ENCODE measurements around the gene ARMH3. TPM values are rescaled to one million over a fixed set of nuclear protein-coding genes. Genes with fewer than 3 reads are reported as not detected.

Gene ARMH3
- total RNA-seq, 4 donors from 2014 or later = 12.9 to 19.3 (median 16.2) TPM

- WGBS = 69% methylated on average over 3 of the region's 3 CpGs
- H3K27me3 ChIP-seq = no peaks in the 10 kb centered on the region
- intact Hi-C loops (cut with DNase I) = no loop called here
- no peaks in the 10 kb centered on the region for H3K36me3 ChIP-seq
- H3K9me3 ChIP-seq = no peaks in the 10 kb centered on the region
- no peak overlapping the region for H3K27ac ChIP-seq (replicated peaks in 1 of 4)
- no peak overlapping the region for H3K4me3 ChIP-seq
- no peak for DNase-seq (ENCODE audit: extremely low spot score)
- peaks cover 26 to 55% (median 52%) of the 10 kb centered on the region in 4 donors for H3K4me1 ChIP-seq
- TF ChIP-seq POLR2AphosphoS5 (IDR thresholded peaks at IDR 0.05) (no peak), POLR2A (IDR thresholded peaks at IDR 0.05; ENCODE audit: low read depth) (no peak), EP300 (IDR thresholded peaks at IDR 0.05) (no peak), CTCF (IDR thresholded peaks at IDR 0.05) (no peak)
These were observed 121.2 kb downstream of the ARMH3 start for GRCh38 chr10:101934686-101935305.

GRCh38 chr10:101933976-101934375 lies 122.0 kb downstream of the ARMH3 start:
- TF ChIP-seq POLR2A (IDR thresholded peaks at IDR 0.05; ENCODE audit: low read depth) (no peak), CTCF (IDR thresholded peaks at IDR 0.05) (no peak), EP300 (IDR thresholded peaks at IDR 0.05) (no peak), POLR2AphosphoS5 (IDR thresholded peaks at IDR 0.05) (no peak)
- Histone ChIP-seq H3K27ac (replicated peaks in 1 of 4) (no peak overlapping the region), H3K9me3 (no peaks in the 10 kb centered on the region), H3K4me3 (no peak overlapping the region), H3K4me1 (peaks cover 18 to 47% (median 44%) of the 10 kb centered on the region in 4 donors), H3K36me3 (no peaks in the 10 kb centered on the region), H3K27me3 (no peaks in the 10 kb centered on the region)
- WGBS = 91% methylated on average over 4 of the region's 4 CpGs
- no peak for DNase-seq (ENCODE audit: extremely low spot score)
- intact Hi-C loops (cut with DNase I) = no loop called here

GRCh38 chr10:101932183-101932582 lies 123.8 kb downstream of the ARMH3 start:
- 90% methylated on average over 4 of the region's 4 CpGs for WGBS
- H3K27ac ChIP-seq (replicated peaks in 1 of 4) = no peak overlapping the region
- no peaks in the 10 kb centered on the region for H3K27me3 ChIP-seq
- TF ChIP-seq EP300 (IDR thresholded peaks at IDR 0.05) = no peak
- no peak for TF ChIP-seq CTCF (IDR thresholded peaks at IDR 0.05)
- TF ChIP-seq POLR2A (IDR thresholded peaks at IDR 0.05; ENCODE audit: low read depth) = no peak
- no peak for TF ChIP-seq POLR2AphosphoS5 (IDR thresholded peaks at IDR 0.05)
- H3K4me1 ChIP-seq = peaks cover 4 to 30% (median 27%) of the 10 kb centered on the region in 4 donors
- DNase-seq (ENCODE audit: extremely low spot score) = no peak
- no peaks in the 10 kb centered on the region for H3K9me3 ChIP-seq
- no peak overlapping the region for H3K4me3 ChIP-seq
- peaks cover 0 to 4% (median 0%) of the 10 kb centered on the region in 4 donors for H3K36me3 ChIP-seq
- intact Hi-C loops (cut with DNase I) = no loop called here

GRCh38 chr10:101925027-101925426 lies 130.9 kb downstream of the ARMH3 start:
- 95% methylated on average over 2 of the region's 2 CpGs for WGBS
- Histone ChIP-seq H3K36me3 (peaks cover 0 to 4% (median 0%) of the 10 kb centered on the region in 4 donors), H3K27ac (replicated peaks in 1 of 4) (no peak overlapping the region), H3K27me3 (no peaks in the 10 kb centered on the region), H3K4me1 (peaks cover 0 to 2% (median 0%) of the 10 kb centered on the region in 4 donors), H3K4me3 (no peak overlapping the region), H3K9me3 (no peaks in the 10 kb centered on the region)
- DNase-seq (ENCODE audit: extremely low spot score) = no peak
- no peak for TF ChIP-seq CTCF (IDR thresholded peaks at IDR 0.05)
- TF ChIP-seq POLR2AphosphoS5 (IDR thresholded peaks at IDR 0.05) = no peak
- TF ChIP-seq EP300 (IDR thresholded peaks at IDR 0.05) = no peak
- no peak for TF ChIP-seq POLR2A (IDR thresholded peaks at IDR 0.05; ENCODE audit: low read depth)
- intact Hi-C loops (cut with DNase I) = no loop called here

GRCh38 chr10:101923256-101923655 lies 132.7 kb downstream of the ARMH3 start:
- Histone ChIP-seq H3K36me3 (peaks cover 0 to 3% (median under 1%) of the 10 kb centered on the region in 4 donors), H3K27me3 (no peaks in the 10 kb centered on the region), H3K9me3 (no peaks in the 10 kb centered on the region), H3K27ac (replicated peaks in 1 of 4) (no peak overlapping the region), H3K4me1 (peaks cover 0 to 2% (median 0%) of the 10 kb centered on the region in 4 donors), H3K4me3 (no peak overlapping the region)
- DNase-seq (ENCODE audit: extremely low spot score) = no peak
- intact Hi-C loops (cut with DNase I) = no loop called here
- TF ChIP-seq CTCF (IDR thresholded peaks at IDR 0.05) (no peak), POLR2AphosphoS5 (IDR thresholded peaks at IDR 0.05) (no peak), POLR2A (IDR thresholded peaks at IDR 0.05; ENCODE audit: low read depth) (no peak), EP300 (IDR thresholded peaks at IDR 0.05) (no peak)

All from esophagus muscularis mucosa (tissue), 4 donors.